Glomerular visceral epithelial cell (primary cell): Measurements from ENCODE around the gene TTBK1.

Experiments
- DNase-seq: peaks from one replicate; pipeline ENCODE4 v3.0.0-alpha.2; 2016; ENCODE audit errors: extremely low spot score

The TTBK1 gene

GRCh38 chr6:43304882-43305281 lies 61.6 kb downstream of the TTBK1 start:
- DNase-seq, result no peak

DNA sequence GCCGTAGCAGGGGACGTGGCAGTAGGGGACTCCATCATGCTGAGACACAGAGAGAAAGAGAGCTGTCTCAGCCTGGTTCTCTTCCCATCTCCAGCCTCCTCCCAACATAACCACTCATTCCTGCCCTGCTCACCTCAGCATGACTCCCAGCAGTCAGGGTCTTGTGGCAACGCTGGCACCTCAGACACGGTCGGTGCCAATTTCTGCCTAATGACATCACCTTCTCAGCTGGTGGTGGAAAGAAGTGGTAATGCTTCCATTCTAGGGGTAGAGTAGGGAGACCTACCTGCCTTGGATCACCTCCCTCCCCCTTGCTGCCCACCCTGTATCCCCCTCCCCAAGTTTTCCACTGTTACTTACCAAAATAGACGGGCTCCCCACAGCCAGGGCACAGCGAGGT lies 62.8 kb downstream of the TTBK1 start:
- DNase-seq, result peak; percentile 40

DNA sequence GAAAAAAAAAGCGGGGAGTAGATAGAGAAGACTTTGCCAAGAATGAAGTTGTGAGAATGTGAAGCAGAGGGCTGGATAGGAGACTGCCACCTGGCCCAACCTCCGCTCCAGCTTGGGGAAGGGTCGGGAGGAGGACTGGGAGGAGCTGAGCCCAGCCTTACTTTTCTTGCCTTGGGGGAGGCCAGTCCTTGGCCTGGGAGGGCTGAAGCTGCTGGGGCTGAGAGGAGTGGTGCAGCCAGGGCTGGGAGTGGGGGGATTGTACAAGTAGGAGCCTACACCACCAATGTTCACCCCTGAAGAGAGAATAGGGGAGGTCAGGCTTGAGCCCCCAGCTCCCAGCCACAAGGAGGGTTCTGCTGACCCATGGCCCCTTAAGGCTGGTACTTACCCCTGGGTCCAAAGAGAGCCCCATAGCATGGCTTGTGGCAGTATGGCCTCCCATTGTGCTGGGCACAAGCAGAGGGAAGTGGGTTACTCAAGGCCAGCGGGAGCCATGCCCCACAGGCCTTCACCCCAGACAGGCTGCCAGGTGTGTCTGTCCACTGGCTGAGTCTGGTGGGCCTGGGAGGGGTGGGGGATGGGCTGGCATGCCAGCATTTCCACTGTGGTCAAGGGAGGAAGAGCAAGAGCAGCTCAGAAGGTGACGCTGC lies 64.3 kb downstream of the TTBK1 start:
- no peak for DNase-seq

DNA sequence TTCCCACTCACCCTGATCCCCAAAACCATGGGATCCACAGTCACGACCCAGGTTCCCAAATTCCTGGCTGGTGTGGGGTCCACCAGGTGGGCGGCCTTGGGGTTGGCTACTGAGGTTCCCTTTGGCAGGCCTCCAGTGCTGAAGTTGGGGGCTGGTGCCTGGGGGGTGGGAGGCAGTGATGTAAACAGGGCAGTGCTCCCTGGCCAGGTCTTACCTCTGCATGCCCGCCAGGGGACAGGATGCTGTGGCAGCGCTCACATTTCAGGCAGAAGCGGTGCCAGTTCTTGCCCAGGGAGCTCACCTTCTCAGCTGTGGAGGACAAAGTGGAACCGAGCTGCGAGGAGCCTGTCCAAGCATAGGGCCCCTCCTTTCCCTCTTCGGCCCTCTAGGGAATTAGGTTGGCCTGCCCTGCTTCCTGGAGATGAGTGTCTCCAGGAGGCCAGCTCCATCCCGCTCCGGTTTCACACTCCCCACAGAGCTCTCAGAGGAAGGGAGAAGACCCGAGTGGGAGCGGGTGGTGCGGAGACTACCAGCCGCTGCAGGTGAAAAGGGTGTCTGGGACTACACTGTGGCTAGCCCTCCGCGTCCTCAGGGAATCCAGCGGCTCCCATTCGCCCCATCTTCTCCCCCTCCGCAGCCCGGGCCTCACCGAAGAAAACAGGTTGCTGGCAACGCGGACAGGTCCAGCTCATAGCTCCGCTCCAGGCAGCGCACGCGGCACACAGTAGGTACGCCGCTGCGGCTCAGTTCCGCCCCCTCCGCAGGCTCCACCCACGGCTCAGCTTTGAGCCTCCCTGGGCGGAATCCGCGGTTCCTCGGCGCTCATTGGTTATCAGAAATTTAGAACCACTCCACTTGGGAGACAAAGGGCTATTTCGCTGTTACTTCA lies 65.1 kb downstream of the TTBK1 start, which contains the start of gene CRIP3:
TSS of gene CRIP3 (minus strand) at position 726 of the 889 bp plus-strand sequence. CDS start at position 692, 34 bp downstream.
- DNase-seq, result peak; percentile 37

DNA sequence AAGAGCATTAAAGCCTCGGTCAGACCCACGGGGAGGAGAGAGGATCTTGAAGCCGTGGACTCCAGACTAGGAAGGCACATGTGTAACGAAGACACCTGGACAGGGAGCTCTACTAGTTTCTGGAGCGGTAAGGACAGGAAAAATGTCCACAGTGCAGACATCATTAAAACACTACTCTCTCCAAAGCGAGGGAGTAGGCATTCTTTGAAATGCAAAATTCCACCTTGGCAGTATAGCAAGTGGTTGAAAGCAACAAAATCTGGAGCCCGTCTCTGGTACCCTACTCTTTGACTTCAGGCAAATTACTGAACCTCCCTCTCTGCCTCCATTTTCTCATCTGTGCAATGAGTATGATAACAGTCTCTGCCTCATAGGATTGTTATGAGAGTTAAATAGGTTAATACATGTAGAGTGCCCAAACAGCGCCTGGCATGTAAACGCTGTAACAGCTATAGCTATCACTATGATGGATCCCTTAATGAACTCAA lies 65.8 kb downstream of the TTBK1 start:
- DNase-seq, result no peak

- DNase-seq, result no peak
Measured at GRCh38 chr6:43310134-43310533, 66.9 kb downstream of the TTBK1 start.

- DNase-seq, result no peak
Measured at GRCh38 chr6:43310624-43311023, 67.3 kb downstream of the TTBK1 start.

DNA sequence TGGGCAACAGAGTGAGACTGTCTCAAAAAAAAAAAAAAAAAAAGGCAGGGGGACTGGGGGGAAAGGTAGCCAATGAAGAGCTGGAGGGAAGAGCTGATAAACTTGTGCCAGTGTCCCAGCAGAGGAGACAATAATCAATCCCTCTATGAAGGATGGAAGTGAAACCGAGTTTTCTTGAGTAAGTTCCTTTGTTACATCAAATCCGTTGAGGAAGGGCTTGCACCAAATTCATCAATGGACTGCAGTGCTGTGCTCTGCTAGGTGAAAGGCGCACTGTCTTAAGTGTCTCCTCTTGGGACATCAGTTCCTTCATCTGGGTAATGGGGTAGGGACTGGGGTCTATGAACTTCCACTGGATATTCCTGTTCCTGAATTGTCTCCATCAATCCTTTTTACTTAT lies 68.4 kb downstream of the TTBK1 start:
- no peak for DNase-seq

GRCh38 chr6:43313813-43314212 lies 70.5 kb downstream of the TTBK1 start:
- no peak for DNase-seq

DNA sequence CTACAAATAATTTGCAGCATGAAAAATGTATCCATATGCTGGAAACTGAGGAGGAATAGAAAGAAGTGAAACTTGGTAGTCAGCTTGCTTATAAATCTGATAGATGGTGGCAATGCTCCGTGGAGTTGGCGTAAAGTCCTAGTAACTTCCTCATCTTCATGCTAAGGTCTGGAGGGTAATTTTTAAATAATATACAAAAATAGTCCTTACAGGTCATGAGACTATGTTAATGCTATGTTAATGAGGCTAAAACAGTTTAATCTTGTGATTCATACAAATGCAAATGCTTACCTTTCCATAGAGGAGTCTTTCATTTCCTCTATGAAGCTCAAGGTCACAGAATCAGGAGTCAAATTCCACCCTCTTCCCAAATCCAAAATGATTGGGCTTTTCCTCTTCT lies 74.7 kb downstream of the TTBK1 start:
- no peak for DNase-seq

DNA sequence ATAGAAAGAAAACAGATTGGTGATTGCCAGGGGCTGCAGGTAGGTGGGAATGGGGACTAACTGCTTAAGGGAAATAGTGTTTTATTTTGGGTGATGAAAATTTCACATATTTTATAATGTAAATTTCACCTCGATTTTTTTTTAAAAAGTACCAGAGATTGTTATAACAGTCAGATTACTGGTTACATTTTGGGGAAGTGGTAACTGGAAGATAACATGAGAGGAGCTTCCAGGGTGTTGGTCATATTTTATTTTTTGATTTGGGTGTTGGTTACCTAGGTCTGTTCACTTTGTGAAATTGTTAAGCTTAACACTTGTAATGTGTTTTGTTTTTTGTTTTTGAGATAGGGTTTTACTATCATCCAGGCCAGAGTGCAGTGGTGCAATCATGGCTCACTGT lies 82.6 kb downstream of the TTBK1 start:
- DNase-seq, result no peak

GRCh38 chr6:43328528-43328927 lies 85.2 kb downstream of the TTBK1 start:
- no peak for DNase-seq

DNA sequence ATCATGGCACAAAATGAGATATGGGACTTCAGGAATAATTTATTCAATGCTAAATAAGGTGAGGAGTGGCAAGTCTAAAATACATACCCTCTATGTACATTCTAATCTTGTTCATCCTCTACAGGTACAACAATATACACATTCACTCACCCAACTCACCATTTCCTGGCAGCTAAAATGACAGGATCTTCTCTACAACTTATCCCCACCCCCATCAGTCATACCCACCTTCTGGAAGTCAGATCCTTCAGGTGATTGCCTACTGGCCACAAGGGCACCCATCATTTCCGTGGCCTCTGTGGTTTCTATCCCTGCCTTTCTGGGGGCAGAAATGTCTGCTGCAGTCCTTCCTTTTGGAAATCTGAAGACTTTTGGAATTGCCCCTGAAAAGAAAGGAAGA lies 88.2 kb downstream of the TTBK1 start:
- DNase-seq, result no peak

DNA sequence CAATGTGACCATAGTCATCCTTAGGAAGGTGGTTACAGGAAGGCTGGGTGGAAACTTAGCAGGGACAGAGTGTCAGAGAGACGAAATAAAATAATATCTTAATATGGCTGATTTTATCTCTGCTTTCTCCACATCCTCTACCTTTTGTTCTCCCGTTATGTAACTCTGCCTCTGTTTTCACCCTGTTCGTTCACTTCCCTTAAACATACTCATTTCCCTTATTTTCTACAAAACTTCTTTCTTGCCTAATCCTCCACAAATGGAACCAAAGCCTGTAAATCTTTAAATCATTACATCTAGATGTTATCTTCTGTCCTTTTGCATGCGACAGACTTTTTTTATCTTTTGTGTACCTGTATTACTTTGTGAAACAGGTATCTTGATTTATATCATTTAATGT lies 88.6 kb downstream of the TTBK1 start:
- DNase-seq, result no peak

DNA sequence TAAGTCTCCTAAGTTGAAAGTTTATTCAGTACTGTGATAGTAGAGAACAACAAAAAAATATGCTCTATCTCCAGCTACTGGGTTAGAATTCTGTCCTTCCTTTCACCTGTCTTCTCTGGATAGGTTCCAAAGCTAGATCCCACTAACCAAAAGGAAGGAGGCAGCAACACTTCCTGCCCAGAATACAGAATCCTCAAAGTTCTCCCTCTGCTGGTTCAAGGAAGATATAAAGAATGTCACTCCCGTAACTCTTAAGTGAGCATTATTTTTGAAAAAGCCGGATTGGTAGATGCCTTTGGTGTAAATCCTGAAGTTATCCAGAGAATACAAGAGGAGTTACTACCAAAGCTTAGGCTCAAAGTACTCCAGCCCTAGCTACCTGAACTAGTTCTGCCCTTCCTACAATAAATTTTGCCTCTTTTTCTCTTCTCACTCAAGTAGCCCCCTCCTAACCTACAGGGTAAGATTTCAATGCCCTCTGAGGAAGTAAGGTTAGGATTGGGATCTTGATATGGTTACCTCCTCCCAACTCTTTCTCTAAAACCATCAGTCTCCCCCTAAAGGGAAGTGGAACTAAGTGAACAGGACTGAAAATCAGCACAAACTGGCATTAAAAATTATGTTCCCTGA lies 91.3 kb downstream of the TTBK1 start:
- peak; percentile 68 for DNase-seq

DNA sequence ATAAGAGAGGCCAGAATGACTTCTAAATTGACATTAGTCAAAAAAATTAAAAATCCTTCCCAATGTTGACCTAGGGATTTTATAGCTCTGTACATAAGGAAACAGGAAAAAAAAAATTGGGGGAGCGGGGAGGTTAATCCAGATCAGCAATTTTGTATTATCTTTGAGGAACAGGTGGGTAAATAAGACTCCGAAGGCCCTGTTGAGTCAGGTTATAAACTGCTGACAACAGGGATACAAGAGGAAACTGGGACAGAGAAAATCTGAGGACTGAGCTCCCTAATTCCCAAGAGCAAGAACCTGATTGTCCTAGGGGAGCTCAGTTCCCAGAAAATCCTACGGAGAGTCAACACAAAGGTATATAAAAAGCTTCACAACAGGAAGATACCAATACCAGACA lies 92.2 kb downstream of the TTBK1 start:
- DNase-seq, result no peak

- DNase-seq, result no peak
Measured at GRCh38 chr6:43336382-43336781, 93.1 kb downstream of the TTBK1 start.
